Adipocyte (in vitro differentiated cells): Measurements from ENCODE around the gene COQ10A.

ENCODE experiments used
- DNase-seq: peaks from one replicate; pipeline ENCODE4 v3.0.0-alpha.2; 2015; ENCODE audit warnings: low read depth
- H3K27me3 ChIP-seq: replicated peaks from 2 replicates; pipeline ENCODE4 v1.7.0; 2013; ENCODE audit warnings: mild to moderate bottlenecking, low read length, moderate library complexity; ENCODE audit not compliant: control insufficient read depth, insufficient read depth
- H3K36me3 ChIP-seq: 2 replicates; pipeline ENCODE4 v1.7.0; 2013; ENCODE audit warnings: low read length, mild to moderate bottlenecking, moderate library complexity; ENCODE audit not compliant: control insufficient read depth, insufficient read depth, severe bottlenecking
- H3K4me1 ChIP-seq: 2 replicates; pipeline ENCODE4 v1.7.0; 2013; ENCODE audit warnings: mild to moderate bottlenecking, low read length, moderate library complexity; ENCODE audit not compliant: control insufficient read depth, insufficient read depth
- H3K4me3 ChIP-seq: 2 replicates; pipeline ENCODE4 v1.7.0; 2013; ENCODE audit warnings: mild to moderate bottlenecking, low read length, moderate library complexity
- H3K9ac ChIP-seq: 2 replicates; pipeline ENCODE4 v1.7.0; 2013; ENCODE audit warnings: mild to moderate bottlenecking, low read length, moderate library complexity
- H3K9me3 ChIP-seq: 2 replicates; pipeline ENCODE4 v1.7.0; 2013; ENCODE audit warnings: mild to moderate bottlenecking, low read length, moderate library complexity; ENCODE audit not compliant: control insufficient read depth

Gene COQ10A

DNA sequence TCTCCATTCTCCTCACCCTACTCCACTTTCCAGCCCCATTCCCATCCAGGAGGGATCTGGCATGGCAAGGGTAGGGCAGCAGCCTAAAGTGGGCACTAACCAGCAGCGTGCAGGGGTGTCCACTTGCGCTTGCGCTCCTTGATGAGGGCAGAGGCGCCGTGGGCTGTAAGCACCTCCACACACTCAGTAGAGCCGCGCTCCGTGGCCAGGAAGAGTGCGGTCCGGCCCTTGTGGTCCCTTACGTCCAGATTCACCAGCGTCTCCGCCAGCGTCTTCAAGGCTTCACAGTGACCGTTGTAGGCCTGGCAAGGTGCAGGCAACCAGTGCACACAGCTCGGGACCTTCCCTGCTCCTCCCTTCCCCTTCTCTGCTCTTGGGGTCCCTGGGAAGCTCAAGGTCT is 18.8 kb upstream of the COQ10A start:
- Histone ChIP-seq H3K9ac (no peak overlapping the region), H3K27me3 (no peaks in the 10 kb centered on the region), H3K4me3 (no peak overlapping the region), H3K9me3 (no peaks in the 10 kb centered on the region), H3K4me1 (peaks cover 12% of the 10 kb centered on the region), H3K36me3 (peaks cover 88% of the 10 kb centered on the region)
- DNase-seq, result no peak

DNA sequence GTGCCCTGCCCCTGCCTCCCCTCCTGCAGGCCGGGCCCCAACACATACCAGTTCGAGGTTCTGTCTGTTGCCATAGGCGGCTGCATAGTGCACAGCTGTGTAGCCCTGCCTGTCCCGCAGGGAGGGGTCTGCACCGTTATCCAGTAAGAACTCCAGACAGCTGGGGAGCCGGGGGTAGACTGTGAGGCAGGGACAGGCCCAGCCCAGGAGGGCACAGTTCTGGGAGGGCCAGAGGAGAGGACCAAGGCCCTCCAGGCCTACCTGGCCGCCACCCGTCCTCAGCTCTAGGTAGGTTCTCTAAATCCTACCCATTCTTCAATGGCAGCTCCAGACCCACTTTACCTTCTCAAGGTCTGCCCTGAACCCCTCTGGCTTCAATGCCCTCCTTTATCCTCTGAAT is 18.0 kb upstream of the COQ10A start:
- DNase-seq, result no peak
- Histone ChIP-seq H3K36me3 (peaks cover 88% of the 10 kb centered on the region), H3K4me1 (peaks cover 8% of the 10 kb centered on the region), H3K9ac (no peak overlapping the region), H3K9me3 (no peaks in the 10 kb centered on the region), H3K4me3 (no peak overlapping the region), H3K27me3 (no peaks in the 10 kb centered on the region)

DNA sequence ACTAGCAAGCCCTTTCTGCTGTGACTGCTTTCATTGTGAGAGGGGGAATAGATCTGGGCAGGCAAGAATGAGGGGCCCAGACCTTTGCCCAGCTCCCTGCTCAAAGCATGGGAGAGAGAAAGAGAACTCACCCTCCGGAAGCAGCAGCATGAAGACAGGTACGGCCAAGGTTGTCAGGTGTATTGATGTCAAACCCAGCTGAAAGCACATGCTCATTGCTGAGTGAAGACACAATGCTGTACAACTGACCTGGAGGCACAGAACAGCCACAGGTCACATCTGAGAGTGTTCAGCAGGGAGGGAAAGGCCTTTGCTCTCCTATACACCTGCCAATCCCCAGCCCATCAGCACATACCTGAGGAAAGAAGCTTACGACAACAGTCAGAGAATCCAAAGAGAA is 14.1 kb upstream of the COQ10A start:
- peaks cover 80% of the 10 kb centered on the region for H3K36me3 ChIP-seq
- no peaks in the 10 kb centered on the region for H3K27me3 ChIP-seq
- no peak overlapping the region for H3K4me3 ChIP-seq
- peaks cover 20% of the 10 kb centered on the region for H3K4me1 ChIP-seq
- no peak for DNase-seq
- H3K9ac ChIP-seq, result no peak overlapping the region
- H3K9me3 ChIP-seq, result no peaks in the 10 kb centered on the region

DNA sequence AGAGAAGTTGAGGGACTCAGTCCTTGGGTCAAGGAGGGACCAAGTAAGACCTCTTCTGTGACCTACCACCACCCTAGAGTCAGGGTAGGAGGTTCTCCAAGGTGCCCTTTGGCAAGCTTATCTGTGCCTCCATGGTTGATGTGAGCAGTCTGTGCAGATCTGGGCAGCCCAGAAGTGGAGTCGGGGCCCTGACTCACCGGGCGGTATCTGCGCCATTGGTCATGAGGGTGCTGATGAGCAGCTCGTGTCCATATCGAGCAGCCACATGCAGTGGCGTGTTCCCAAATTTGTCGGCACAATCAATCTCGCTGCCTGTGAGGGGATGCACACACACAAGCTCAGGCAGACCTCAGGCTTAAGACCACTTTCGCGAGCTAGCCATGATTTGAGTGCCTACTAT is 13.7 kb upstream of the COQ10A start:
- Histone ChIP-seq H3K9ac (no peak overlapping the region), H3K4me3 (no peak overlapping the region), H3K36me3 (peaks cover 76% of the 10 kb centered on the region), H3K9me3 (no peaks in the 10 kb centered on the region), H3K27me3 (no peaks in the 10 kb centered on the region), H3K4me1 (peaks cover 20% of the 10 kb centered on the region)
- no peak for DNase-seq

DNA sequence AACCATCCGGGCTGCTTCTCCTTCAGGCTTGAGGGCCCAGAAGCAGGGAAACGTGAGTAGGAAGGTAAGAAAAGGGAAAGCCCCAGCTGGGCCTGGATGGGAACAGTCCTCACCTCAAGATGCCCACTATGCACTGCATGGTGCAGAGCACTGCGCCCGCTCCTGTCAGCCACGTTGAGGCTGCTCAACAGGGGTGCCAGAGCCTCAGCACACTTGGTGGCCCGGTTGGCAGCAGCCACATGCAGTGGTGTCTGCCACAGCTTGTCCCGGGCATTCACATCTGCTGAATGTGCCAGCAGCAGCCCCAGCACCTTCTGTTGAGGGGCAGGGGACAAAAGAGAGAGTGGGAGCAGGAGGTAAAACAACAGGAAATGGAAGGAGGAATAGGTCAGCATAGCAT is 11.1 kb upstream of the COQ10A start:
- no peak for DNase-seq
- H3K9me3 ChIP-seq, result no peaks in the 10 kb centered on the region
- H3K36me3 ChIP-seq, result peaks cover 53% of the 10 kb centered on the region
- peaks cover 26% of the 10 kb centered on the region for H3K4me1 ChIP-seq
- H3K9ac ChIP-seq, result peak overlapping the region; percentile 92
- H3K4me3 ChIP-seq, result peak overlapping the region; percentile 86
- H3K27me3 ChIP-seq, result no peaks in the 10 kb centered on the region

DNA sequence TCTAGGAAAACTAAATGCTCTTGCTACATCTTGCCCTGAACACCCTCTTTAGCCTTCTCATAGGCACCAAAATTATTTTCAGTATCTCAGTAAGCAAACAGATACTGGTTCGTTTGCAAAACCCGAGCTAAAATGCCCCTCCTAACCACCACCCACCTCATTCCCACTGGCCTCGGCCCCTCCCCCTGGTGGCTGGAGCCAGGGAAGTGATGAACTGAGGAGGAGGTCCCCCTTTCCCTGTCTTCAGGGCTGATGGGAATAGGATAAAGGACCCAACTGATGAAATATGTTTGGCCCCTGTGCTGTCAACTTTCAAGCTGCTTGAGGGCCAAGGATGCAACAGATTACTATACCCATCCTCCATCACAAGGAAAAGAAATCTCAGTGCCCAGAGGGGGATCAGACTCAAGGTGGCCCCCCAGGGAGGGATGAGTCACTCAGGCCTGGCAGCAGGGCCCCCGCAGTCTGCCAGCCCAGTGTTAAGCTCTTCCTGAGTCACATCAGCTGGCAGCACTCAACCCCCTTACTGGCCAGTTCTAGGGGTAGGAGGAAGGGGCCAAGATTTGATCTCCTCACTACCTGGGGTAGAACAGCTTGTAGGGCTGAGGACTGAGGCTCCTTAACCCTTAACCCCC is 10.3 kb upstream of the COQ10A start:
- Histone ChIP-seq H3K36me3 (peaks cover 48% of the 10 kb centered on the region), H3K27me3 (no peaks in the 10 kb centered on the region), H3K9ac (peak overlapping the region; percentile 92), H3K9me3 (no peaks in the 10 kb centered on the region), H3K4me1 (peaks cover 29% of the 10 kb centered on the region), H3K4me3 (peak overlapping the region; percentile 86)
- peak; percentile 59 for DNase-seq

DNA sequence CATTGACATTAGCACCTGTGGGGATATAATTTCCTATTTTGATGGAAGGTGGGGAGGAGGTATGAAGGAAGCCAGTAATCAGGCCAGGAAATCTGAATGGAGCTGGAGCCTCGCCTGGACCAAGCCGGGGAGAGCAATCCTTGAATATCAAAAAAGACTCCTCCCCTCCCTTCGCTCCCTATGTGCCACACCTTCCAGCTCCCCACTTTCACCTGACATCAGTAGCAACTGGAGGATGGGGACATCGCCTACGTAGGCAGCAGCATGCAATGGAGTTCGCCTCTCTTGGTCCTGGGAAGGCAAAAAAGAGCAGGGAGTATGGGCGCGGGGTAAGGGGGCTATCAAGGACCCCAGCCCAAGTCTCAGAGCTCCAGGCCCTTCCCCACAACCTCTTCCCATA is 9.7 kb upstream of the COQ10A start:
- Histone ChIP-seq H3K36me3 (peaks cover 42% of the 10 kb centered on the region), H3K27me3 (no peaks in the 10 kb centered on the region)

DNA sequence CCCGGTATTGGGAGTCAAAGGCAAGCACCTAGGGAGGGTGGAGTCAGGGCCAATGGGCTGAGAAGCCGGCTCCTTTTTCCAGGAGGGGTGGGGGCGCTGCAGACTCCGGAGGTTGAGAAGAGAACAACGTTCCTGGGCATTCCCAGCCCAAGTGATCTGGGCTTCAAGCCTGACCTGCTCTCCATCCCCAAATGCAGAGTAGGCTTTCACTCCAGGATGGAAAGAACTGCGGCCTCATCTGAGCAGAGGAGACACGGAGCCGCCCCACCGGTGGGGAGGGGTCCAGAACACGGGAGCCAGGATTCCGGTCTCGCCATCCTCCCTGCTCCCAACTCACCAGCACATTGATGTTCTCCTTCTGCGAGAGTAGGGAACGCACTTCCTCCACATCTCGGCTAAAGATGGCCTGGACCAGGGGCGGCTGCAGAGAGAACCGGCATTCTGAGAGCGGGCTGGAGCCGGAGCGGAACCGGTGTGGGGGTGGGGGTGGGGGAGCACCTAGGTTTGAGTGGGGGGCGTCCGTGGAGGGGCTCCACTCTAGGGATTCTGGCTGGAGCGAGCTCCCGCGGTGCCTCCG is 9.2 kb upstream of the COQ10A start:
- Histone ChIP-seq H3K9ac (peak overlapping the region; percentile 92), H3K36me3 (peaks cover 37% of the 10 kb centered on the region), H3K27me3 (no peaks in the 10 kb centered on the region), H3K4me3 (peak overlapping the region; percentile 86), H3K4me1 (peaks cover 36% of the 10 kb centered on the region), H3K9me3 (no peaks in the 10 kb centered on the region)
- peak; percentile 60 for DNase-seq

More for the DNA sequence above, 9.7 kb upstream of the COQ10A start:
- H3K4me3 ChIP-seq, result peak overlapping the region; percentile 86
- H3K9ac ChIP-seq, result peak overlapping the region; percentile 92
- H3K9me3 ChIP-seq, result no peaks in the 10 kb centered on the region
- no peak for DNase-seq
- H3K4me1 ChIP-seq, result peaks cover 35% of the 10 kb centered on the region

DNA sequence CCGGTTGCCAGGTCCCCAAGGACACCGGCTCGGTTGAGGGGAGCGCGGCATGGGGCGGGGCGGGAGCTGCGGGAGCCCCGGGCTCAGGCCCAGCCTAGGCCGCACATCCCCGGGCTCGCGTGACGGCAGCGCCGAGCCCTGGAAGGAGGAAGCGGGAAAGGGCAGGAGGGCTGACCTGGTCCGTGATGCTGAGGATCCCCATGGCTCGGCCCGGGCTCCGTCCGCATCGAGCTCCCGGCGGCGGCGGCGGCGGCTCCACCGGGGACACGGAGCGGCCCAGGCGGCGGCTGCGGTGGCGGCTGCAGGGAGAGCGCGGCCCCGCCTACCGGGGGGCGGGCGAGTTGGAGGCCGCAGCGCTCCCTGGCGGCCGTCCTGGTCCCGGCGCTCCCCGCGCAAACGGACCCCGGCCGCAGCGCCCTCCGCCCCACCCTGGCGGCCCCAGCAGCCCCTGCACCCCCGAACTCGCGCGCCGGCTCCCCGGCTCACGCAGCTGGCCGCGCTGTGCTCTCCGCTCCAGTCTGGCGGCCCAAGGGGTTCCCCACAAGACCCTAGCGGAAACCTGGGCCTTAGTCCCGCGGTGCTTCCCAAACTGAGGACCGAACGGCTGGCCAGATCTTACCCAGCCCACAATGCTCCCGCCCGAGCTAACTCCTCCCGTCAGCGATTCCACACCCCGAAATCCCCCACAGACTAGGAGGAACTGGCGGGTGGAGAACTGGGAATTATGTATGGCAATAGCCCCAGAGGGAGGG is 8.5 kb upstream of the COQ10A start, which contains the start of gene ANKRD52:
ANKRD52 (minus strand) TSS at position 317 of the 752 bp plus-strand sequence; CDS start at position 202, 115 bp downstream.
- H3K36me3 ChIP-seq, result peaks cover 30% of the 10 kb centered on the region
- peaks cover 36% of the 10 kb centered on the region for H3K4me1 ChIP-seq
- peak within 1 kb of the TSS; percentile 86 for H3K4me3 ChIP-seq
- DNase-seq, result peak; percentile 95
- H3K9me3 ChIP-seq, result no peaks in the 10 kb centered on the region
- peak within 1 kb of the TSS; percentile 92 for H3K9ac ChIP-seq
- H3K27me3 ChIP-seq, result no peaks in the 10 kb centered on the region

DNA sequence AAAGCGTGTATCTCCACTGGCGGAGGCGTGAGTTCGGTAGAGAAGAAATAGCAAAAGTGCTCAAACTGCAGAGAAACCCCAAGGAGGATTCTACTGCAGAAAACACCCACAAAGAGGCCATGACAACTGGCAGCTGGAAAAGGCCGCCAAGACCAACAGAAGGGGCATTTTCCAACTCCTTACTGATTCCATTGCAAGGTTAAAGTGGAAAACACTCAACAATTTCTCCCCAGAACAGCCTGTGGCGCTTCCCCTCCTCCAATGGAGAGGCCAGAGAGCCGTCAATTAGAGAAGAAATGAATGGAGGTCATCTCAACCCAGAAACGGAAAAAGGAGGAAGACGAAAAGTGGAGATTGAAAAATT is 7.9 kb upstream of the COQ10A start:
- H3K4me1 ChIP-seq, result peaks cover 36% of the 10 kb centered on the region
- no peaks in the 10 kb centered on the region for H3K27me3 ChIP-seq
- DNase-seq, result no peak
- H3K4me3 ChIP-seq, result peak overlapping the region; percentile 86
- H3K9ac ChIP-seq, result peak overlapping the region; percentile 92
- H3K9me3 ChIP-seq, result no peaks in the 10 kb centered on the region
- H3K36me3 ChIP-seq, result peaks cover 24% of the 10 kb centered on the region

DNA sequence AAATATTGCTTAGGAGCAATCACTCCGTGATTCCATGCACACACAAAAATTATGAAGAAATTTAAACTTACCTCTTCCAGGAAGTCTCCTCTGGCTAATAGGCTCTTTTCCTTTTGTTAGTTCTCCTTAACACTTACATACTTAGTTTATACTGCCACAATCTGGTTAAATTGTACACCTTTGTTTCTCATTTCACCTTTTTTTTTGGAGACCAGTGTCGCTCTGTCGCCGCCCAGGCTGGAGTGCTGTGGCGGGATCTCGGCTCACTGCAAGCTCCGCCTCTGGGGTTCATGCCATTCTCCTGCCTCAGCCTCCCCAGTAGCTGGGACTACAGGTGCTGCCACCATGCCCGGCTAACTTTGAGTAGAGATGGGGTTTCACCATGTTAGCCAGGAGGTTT is 6.4 kb upstream of the COQ10A start:
- peaks cover 36% of the 10 kb centered on the region for H3K4me1 ChIP-seq
- peaks cover 9% of the 10 kb centered on the region for H3K36me3 ChIP-seq
- DNase-seq, result no peak
- H3K4me3 ChIP-seq, result no peak overlapping the region
- no peaks in the 10 kb centered on the region for H3K27me3 ChIP-seq
- H3K9me3 ChIP-seq, result no peaks in the 10 kb centered on the region
- no peak overlapping the region for H3K9ac ChIP-seq
